Tibial artery (tissue), 4 donors: ENCODE measurements around the gene LPO.

ENCODE experiments used
- DNase-seq, 2 donors: peaks; one replicate each; pipeline ENCODE4 v3.0.0-alpha.2; 2019
- H3K27ac ChIP-seq, 2 donors: fragments of 200-600 bp; sonication (generic) in 1 of 2; 1 replicate in 1 of 2; 2 replicates in 1 of 2; pipeline ENCODE4 v1.5.1; 2018 to 2019; ENCODE audit warnings: mild to moderate bottlenecking in 1 of 2
- H3K27me3 ChIP-seq, 2 donors: fragments of 200-600 bp; sonication (generic) in 1 of 2; one replicate each; pipeline versions ENCODE4 v1.5.1 to v1.6.0; 2016 to 2019
- H3K36me3 ChIP-seq, 3 donors: fragments of 200-600 bp; sonication (generic) in 2 of 3; one replicate each; pipeline ENCODE4 v1.5.1; 2016 to 2019; ENCODE audit warnings: mild to moderate bottlenecking in 2 of 3
- H3K4me1 ChIP-seq, 4 donors: fragments of 200-600 bp; sonication (generic) in 2 of 4; 1 replicate in 3 of 4; 2 replicates in 1 of 4; pipeline ENCODE4 v1.5.1; 2016 to 2019
- H3K4me3 ChIP-seq, 2 donors: fragments of 200-600 bp; sonication (generic) in 1 of 2; 1 replicate in 1 of 2; 2 replicates in 1 of 2; pipeline ENCODE4 v1.5.1; 2018 to 2019; ENCODE audit warnings: mild to moderate bottlenecking in 2 of 2
- H3K9me3 ChIP-seq, 3 donors: fragments of 200-600 bp; sonication (generic) in 1 of 3; one replicate each; pipeline ENCODE4 v1.5.1; 2016 to 2019
- CTCF ChIP-seq, 2 experiments: fragments of 200-600 bp in 1 of 2; fragments of 450-650 bp in 1 of 2; IDR thresholded peaks; one replicate each; pipeline ENCODE4 v1.5.1; 2017 to 2019; ENCODE audit warnings: antibody characterized with exemption in 2 of 2, mild to moderate bottlenecking in 1 of 2, moderate library complexity in 1 of 2
- intact Hi-C: fragments of 100-400 bp; cut with DNase I; formaldehyde crosslinking; loops from one replicate; pipeline ENCODE4 v1.15.0; 2023; ENCODE audit warnings: low total_unique reads

LPO gene

GRCh38 chr17:58249270-58250133, 11.1 kb downstream of the LPO start:
- Histone ChIP-seq H3K27ac (no peak overlapping the region), H3K4me1 (peaks cover 0 to 14% (median 9%) of the 10 kb centered on the region in 4 donors), H3K36me3 (no peaks in the 10 kb centered on the region), H3K27me3 (peaks cover 0 to 68% of the 10 kb centered on the region in 2 donors), H3K9me3 (no peaks in the 10 kb centered on the region), H3K4me3 (peak overlapping the region; percentile 28 to 45)
- no peak for DNase-seq
- intact Hi-C loops, result no loop called here
- TF ChIP-seq CTCF (IDR thresholded peaks at IDR 0.05), result peak; percentile 70 to 95

- no peak for DNase-seq
- intact Hi-C loops, result no loop called here
- H3K36me3 ChIP-seq, result no peaks in the 10 kb centered on the region
- H3K27me3 ChIP-seq, result peaks cover 0 to 68% of the 10 kb centered on the region in 2 donors
- no peak overlapping the region for H3K27ac ChIP-seq
- no peak for TF ChIP-seq CTCF (IDR thresholded peaks at IDR 0.05)
- no peak overlapping the region for H3K4me3 ChIP-seq
- no peaks in the 10 kb centered on the region for H3K9me3 ChIP-seq
- peaks cover 0 to 14% (median 9%) of the 10 kb centered on the region in 4 donors for H3K4me1 ChIP-seq
Measured at GRCh38 chr17:58250344-58251011, 12.1 kb downstream of the LPO start.

GRCh38 chr17:58252141-58252540, 13.8 kb downstream of the LPO start:
- Histone ChIP-seq H3K4me3 (no peak overlapping the region), H3K9me3 (no peaks in the 10 kb centered on the region), H3K27ac (no peak overlapping the region), H3K27me3 (peaks cover 0 to 54% of the 10 kb centered on the region in 2 donors), H3K36me3 (no peaks in the 10 kb centered on the region), H3K4me1 (peaks cover 0 to 14% (median 9%) of the 10 kb centered on the region in 4 donors)
- intact Hi-C loops, result no loop called here
- no peak for DNase-seq
- TF ChIP-seq CTCF (IDR thresholded peaks at IDR 0.05), result no peak

GRCh38 chr17:58253082-58253481, 14.7 kb downstream of the LPO start:
- Histone ChIP-seq H3K27me3 (peaks cover 0 to 52% of the 10 kb centered on the region in 2 donors), H3K36me3 (no peaks in the 10 kb centered on the region), H3K4me3 (no peak overlapping the region), H3K9me3 (no peaks in the 10 kb centered on the region), H3K4me1 (peaks cover 0 to 14% (median 9%) of the 10 kb centered on the region in 4 donors), H3K27ac (no peak overlapping the region)
- DNase-seq, result no peak
- no peak for TF ChIP-seq CTCF (IDR thresholded peaks at IDR 0.05)
- intact Hi-C loops, result no loop called here

GRCh38 chr17:58254803-58255202, 16.4 kb downstream of the LPO start:
- Histone ChIP-seq H3K36me3 (no peaks in the 10 kb centered on the region), H3K4me3 (no peak overlapping the region), H3K27me3 (peaks cover 0 to 40% of the 10 kb centered on the region in 2 donors), H3K4me1 (peaks cover 0 to 3% (median 1%) of the 10 kb centered on the region in 4 donors), H3K27ac (no peak overlapping the region), H3K9me3 (no peaks in the 10 kb centered on the region)
- no peak for TF ChIP-seq CTCF (IDR thresholded peaks at IDR 0.05)
- intact Hi-C loops, result no loop called here
- no peak for DNase-seq
